NCI-H1930 (cell line): ENCODE measurements around the gene CGNL1.

Experiments
- DNase-seq, 2 experiments: peaks; one replicate each; lab custom pipeline; 2025; lab: John Stamatoyannopoulos, UW

CGNL1 gene

DNA sequence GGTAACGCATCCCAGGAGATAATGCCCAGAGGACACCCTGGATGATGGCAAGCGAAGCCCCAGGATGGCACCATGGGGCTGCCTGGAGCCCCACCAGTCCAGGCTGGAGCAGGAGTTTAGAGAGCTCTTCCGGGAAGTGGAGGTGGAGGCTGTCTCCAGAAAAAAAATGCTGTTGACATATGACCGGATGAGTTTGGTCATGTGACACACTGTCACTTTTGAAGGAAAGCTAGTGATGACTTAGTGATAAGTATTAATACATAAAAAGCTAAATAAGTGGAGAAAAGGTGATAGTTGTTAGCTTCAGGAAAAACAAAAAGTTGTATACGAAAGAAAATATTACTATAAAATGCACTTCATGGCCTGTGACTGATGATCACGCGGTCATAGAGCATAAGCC, 195.4 kb downstream of the CGNL1 start:
- DNase-seq, result no peak

DNA sequence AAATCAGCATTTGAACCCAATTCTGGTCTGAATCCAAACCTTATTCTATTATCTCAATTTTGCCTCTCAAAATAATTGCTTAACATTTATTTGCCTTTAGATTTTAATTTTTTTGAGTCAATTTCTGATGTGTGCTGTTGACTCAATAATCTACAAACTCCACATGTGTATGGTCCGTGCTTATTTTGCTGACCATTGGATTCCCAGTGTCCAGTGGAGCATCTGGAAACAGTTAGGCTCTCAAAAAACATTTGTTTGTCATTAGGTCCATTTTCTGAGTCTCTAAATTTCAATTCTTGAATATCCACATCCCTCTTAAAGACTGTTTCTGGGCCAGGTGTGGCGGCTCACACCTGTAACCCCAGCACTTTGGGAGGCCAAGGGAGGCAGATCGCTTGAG, 196.2 kb downstream of the CGNL1 start:
- DNase-seq, result no peak

DNA sequence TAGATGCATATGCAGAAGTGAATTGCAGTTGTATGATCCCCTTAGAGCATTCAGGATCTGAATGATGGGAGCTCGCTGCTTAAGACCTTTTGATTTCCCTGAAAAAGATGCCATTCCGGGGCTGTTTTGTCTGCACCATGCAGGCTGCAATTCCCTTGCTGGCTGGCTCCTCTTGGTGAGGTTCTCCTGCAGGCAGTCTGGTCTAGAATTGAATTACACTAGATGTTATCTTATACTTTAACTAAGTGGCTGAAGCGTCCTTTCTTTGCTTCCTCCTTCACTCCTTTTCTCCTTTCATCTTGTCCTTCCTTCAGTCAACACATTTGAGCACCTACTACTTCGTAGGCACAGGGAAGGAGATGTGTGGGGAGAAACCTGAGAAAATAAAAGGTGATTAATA, 196.8 kb downstream of the CGNL1 start:
- no peak for DNase-seq

DNA sequence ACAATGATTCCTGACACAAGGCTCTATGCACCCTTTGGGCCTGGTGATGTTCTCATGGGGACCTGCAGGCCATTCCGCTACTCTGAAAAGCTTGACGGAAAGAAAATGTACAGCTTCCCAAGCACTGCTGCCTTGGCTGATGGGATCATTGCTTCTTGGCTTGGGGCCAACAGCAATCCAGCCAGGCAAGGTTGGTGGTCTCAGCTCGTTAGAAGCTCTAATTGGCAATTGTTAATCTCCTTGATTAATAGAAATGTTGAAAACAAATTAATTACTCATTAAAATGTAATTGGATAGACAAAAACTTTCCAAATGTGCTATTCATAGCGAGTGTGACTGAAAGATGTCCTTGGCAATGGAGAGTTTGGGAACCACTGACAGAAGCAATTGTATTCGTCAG, 199.1 kb downstream of the CGNL1 start:
- no peak for DNase-seq

DNA sequence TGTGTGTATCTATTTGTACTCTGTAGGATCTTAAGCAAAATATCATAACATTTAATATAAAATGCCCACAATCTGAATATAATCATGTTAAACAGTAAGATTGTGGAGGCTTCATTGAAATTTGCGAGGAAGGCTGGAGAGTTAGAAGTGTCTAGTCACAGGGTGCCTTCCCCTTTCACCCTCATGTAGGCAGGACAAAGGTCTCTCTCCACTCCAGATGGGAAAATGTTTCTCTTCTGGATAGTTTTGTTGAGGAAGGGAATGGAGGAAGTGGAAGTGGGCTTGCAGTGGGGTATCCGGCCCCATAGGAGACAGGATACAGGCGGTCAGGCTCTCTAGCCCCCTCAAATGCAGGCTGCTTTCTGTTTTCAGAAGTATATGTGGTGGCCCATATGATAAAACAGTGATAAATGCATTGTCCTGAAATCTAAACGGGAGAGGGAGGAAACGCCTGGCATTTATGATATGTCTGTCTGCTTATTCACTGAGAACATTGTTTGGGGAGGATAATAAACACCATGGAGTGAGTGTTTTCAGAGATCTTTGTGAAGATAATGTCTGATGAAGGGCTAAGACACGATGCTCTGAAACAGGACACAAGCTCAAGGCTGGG, 202.1 kb downstream of the CGNL1 start:
- no peak for DNase-seq

DNA sequence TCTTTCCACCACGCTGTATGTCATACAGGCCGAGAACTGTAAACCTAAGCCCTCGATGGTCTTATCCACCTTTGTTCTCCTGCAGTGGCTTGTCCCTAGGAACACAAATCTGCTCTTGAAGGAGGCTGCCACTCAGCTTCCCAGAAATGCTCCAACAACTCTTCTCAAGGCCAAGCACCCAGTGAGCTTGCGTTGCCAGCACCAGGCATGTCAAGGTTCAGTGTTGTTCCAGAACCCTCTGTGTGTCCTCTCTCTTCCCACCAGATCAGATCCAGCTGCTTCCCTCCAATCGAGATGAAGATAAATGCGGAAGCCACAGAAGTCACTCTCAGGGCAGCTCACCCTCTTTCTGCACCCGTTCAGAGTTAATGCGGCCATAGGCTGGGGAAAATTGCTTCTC, 204.1 kb downstream of the CGNL1 start:
- no peak for DNase-seq

DNA sequence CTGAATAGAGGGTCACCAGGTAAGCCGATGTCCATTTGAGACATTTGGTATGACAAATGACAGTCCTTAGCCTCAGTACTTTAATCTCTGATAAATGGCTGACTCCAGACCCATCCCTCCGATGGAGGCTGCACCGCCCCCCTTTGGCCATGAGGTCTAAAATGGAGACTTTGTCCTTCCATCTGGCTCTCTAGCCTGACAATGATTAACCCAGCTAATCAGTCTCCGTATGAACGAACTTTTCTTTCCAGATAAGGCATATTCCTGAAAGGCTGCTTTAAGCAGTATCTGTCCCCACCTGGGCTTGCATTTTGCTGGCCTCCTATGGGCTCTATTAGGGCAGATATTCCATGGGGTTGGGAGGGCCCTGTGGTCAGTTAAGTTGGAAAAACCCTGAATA, 204.6 kb downstream of the CGNL1 start:
- no peak for DNase-seq

DNA sequence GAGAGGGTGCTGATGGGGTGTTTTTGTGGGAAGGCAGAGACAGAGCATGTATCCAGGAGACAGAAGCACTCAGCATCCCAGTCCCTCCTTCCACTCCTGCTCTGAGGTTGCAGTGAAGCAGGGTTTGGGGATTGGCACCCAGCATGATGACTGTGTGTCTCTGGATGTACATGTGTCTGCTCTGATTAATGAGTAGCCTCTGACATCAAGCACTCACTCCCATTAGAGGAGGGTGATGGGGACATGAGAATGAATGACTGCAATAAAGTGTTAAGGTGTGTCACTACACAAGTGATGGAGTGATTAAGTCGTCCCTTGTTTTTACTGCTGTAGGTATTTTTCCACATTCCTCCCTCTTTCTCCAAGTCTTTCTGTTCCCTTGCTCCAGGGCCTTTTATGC, 205.8 kb downstream of the CGNL1 start:
- no peak for DNase-seq

DNA sequence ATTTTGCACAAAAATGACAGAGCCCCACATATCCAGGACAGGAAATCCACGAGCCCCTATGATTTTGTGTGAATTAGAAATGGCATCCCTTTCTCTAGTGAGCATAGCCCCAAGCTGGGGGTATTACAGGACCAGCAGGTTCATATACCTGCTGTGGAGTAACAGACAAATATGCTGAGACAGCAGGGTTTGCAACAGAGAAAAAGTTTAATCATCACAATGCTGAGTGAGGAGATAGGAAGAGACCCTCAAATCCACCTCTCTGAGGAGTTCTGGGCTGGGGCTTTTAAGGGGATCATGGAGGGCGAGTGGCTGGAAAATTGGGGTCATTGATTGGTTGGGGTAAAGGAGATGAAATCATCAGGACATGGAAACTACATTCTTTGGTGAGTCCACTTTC, 207.0 kb downstream of the CGNL1 start:
- no peak for DNase-seq

DNA sequence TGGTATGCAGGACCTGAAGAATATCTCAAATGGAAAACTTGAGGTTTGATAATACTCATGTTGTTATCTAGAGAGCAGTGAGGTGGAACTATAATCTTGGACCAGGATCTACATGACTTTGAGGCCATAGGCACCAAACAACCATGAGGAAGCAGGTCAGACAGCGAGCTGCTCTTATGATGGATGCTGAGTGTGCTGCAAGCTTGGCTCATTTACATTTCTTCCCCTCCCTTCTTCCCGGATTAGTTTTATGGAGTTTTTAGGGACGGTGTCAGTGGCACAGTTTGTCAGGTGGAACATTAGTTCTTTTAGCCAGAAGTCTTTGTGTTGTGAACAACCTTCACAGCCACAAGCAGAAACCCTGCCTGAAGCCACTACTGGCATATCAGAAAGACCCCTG, 207.4 kb downstream of the CGNL1 start:
- no peak for DNase-seq

DNA sequence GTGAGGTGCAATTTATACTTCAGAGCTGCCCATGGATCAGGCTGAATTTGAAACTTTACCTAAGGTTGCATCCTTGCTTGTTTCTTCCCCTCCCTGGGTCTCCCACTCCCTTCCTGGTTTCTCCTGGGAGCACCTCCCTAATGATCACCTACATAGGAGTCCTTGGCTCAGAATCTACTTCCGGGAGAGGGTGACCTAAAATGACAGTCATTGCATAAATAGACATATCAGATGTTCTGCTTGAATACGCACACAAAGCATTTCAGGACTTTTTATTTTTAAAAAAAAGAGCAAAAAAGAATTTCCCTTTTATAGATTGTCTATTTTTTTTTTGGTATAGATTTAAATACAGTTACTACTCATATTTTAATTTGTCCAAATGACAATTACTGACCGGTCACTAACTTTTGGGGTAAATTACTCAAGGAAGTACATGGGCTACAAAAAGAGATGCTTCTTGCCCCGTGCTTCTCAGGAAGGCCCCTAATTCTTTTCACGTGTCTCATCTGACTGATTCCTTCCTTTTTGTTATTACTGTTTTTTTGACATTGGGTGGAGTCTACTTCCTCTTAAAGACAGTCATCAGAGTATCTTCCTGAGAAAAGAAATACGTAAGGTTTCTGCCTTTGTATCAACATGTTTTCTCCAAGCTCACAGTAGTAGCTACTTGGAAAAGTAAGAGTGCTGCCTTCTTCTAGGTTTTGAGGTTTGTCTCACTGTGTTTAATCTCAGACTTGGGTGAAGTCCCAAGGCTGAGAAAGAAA, 210.5 kb downstream of the CGNL1 start:
- DNase-seq, result no peak

DNA sequence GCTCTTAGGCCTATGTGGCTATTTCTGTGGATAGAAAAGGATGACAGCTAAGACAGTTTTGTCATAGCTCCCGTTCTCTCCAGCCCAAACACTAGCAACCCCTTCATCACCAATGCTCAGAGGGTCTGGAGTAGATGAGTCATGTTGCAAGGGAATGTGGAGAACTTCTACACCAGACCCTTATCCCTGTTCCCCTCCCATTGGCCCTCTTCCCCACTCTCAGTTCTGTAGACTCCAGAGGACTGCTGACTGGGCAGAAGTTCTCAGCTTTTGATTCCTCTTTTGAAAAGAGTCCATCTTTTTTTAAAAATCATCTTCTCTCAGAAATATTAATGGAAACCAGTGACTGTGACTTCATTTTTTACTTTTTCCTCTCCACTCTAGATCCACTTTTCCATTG, 213.0 kb downstream of the CGNL1 start:
- no peak for DNase-seq

DNA sequence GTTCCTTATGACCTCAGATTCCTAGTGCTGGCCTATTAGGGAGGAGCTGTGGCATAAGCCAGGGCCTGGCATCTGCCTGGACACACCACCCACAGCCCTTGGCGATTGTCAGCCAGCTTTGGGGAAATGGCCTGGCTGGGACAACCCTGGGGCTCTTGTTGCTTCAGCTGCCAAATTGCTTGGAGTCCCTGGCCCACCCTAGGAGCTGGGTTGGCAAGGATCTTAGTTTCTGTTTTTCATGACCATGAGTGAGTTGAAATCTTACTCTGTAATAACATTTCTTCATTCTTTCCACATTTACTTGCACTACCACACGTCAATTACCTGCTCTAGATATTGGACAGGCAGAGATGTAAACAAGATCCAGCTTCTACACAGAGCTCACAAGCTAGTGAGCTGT, 213.4 kb downstream of the CGNL1 start:
- DNase-seq, result no peak

DNA sequence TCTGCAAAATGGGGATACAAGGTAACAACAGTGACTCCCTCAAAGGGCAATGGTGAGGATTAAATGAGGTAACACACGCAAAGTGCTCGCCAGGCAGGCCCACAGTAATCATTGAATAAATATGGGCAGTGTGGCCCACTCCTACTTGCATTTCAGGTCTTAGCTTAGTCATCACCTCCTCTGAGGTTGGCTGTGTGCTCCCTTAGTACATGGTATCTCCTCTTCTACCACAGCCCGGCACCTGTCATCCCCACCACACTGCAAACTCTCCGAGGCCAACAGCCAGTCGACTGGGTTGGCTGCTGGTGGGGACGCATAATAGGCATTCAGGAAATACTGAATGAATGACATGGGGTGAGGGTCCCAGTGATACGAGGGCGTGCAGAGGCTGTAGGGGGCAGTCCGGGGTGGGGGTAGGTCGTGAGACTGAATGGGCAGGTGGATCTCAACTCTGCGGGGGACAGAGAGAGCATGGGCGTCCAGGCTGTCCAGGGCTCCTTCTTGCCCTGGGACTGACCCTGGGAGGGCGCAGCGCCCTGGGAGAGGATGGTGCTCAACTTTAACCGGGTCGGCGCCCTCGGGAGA, 215.0 kb downstream of the CGNL1 start:
- DNase-seq, result no peak

DNA sequence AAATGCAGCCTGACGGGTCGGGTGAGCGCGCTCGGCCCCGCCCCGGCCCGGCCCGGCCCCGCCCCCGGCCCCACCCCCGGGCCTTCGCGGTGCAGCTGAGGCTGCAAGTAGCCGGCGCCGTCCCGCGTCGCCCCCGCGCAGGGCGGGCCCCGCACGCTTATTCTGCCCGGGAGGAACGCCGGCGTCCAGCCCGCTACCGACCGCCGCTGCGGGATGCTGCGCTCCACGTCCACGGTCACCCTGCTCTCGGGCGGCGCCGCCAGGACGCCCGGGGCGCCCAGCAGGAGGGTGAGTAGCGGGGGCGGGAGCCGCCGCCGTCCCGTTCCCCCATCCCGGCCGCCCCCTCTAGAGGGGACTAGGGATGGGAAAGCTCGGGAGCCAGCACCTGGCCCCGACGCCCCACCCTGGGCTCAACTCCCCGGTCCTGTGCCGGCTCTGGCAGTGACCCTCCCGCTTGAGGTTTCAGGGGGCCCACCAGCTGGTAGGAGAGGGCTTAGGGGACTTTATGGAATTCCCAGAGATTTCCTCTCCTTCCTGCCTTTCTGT, 215.6 kb downstream of the CGNL1 start, which contains the start of gene MYZAP:
MYZAP (plus strand) TSS at position 83 of the 546 bp plus-strand sequence; CDS start at position 214, 131 bp downstream.
- no peak for DNase-seq

DNA sequence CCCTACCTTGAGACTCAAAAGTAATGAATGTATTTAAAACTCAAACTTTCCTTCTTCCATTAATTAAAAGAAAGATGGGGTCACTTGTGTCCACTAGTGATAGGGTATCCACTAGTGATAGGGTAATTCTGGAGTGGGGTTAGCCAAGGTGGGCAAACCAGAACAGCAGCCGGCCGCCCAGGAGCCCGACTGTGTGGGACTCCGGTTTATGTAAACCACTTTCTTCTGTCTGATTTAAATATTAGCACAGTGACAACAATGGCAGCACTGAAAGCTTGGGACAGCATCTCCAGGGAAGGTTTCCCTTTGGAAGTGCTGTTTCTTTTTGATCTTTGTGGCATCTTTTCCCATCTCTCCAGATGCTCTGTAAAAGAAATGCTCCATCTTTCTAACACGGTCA, 216.1 kb downstream of the CGNL1 start:
- DNase-seq, result no peak

DNA sequence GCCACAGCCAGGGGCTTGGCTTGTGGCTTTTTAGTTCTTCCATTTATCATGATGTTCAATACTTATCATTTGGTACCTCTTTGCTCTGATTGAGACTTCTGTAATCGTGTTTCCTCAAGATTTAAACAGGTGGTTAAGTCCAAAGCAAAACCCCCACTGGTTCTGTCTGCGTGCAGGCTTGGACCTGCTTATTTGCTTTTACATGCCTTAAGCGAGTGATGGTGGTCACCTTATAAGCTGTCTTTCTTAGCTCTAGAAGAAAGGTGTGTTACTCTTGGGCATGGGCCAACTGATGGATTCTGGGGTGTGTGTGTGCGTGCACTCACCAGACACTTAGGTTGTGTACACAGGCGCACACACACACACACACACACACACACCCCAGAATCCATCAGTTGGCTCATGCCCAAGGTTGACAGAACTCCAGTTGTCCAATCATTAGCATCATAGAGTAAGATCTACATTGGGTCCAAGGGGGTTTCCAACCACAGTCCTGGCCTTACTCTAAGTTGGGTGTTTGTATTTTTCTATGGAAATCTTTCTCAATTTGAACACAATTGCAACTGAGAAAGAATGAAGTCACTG, 216.6 kb downstream of the CGNL1 start:
- no peak for DNase-seq

DNA sequence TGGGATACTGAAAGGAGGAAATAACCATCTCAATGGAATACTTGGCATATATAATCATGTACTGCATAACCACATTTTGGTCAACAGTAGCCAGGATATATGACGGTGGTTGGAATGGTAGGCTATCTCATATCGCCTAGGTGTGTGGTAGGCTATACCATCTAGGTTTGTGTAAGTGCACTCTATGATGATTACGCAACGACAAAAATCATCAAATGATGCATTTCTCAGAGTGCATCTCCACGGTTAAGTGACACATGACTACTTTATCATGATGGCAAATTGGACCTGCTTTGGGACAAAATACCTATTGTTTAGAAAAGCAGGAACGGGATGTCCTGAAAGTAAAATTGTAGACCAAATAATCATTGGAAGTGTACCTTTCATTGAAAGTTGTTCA, 218.2 kb downstream of the CGNL1 start:
- no peak for DNase-seq

DNA sequence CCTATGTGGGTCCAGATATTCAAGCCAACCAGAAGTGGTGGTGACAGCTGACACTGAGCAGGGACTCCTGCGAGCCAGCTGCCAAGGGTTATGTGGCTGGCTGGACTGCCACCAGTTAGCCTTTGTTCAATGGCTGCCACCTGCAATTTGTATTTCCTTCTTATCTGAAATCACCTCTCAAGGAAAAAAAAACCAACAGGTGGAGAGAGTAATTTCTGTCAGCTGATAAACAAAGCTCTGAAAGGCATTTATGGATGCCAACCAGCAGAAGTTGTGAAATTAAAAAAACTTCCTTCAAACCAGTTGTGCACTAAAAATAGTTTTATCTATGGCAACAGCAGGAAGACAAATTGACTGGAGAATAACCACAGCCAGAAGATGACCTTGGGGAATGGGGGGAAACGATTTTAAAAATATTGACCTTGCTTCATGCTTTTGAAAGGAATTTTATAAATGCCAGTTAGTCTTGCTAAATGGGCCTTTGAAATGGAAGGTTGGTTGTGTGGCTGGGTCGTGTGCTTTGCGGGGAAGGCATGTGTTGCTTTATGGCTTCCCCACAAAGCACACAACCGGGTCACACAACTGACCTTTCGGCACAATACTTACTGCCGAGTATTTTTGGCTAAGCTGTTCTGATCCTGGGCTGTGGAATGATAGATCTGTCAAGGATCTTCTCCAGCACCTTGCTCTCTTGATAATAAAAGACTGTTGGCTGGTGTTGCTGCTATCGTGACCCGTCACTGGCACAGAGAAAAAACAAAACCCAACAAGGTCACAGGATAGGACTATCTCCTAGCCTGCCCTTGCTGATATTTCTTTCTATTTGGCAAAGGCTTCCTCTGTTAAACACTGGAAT, 218.9 kb downstream of the CGNL1 start:
- no peak for DNase-seq

DNA sequence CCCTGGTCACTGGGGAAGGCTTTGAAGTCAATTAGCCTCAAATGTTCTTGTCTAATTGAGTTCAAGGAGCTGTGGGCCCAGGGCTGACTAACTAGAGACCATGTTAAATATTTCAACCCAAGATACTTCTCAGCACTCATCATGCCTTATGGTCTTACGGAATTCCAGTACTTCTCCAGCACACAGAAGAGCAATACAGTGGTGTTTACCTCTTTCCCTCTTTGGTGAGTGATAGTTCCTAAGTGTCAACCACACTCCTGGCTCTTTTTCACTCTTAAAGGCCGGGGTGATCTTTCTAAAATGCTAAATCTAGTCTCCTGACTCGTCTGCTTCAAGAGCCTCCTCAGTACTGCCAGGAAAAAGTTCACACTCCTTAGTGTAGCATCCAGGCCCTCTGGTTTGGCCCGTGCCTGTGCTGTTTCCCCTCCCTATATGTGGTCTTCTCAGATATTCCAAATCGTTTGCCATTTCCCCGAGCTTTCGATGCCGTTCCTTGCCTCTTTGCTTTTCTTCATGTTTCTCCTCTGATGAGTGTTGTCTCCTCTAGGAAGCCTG, 220.1 kb downstream of the CGNL1 start:
- no peak for DNase-seq

DNA sequence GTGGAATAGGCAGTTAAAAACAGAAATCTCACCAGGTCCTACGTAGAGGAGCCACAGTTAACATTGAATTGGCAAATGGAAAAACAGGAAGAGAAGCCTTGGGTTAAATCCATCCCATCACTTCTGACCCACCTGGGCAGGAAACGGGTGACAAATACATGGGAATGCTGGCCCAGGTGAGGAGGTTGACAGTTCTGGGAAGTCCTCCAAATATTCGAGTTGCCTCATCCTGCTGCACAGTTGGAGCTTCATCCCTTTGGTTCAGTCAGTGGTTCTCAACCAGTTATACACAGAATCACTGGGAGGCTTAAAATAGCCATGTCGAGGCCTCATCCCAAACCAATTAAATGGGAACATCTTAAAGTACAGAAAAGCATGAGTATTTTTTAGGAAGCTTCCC, 220.7 kb downstream of the CGNL1 start:
- no peak for DNase-seq

DNA sequence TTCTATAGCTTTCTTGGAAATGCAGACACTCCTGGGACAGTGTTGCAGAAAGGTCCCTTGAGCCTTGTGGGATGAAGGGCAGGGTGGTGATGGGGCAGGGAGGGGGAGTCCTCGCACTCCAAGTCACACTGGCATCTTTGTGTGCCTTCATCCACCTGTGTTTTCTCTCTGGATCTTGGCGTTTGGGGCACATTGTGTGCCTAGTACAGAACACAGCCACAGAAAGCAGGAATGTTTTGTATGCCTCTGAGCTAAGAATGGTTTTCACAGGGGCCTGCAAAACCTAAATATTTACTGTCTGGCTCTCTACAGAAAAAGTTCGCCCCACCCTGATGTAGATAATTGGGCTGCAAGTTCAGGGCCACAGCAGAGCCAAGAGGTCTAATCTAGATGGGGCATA, 221.1 kb downstream of the CGNL1 start:
- no peak for DNase-seq
